ENCODE measurements around the gene FALEC. TPM values are rescaled to one million over a fixed set of nuclear protein-coding genes. Genes with fewer than 3 reads are reported as not detected.

FALEC gene
- 1.1 TPM for polyA plus RNA-seq (ENCODE audit: insufficient read length)

- DNase-seq (ENCODE audit: low read depth), result peak; percentile 79
Measured at GRCh38 chr1:150515328-150516049, at the start of gene FALEC. TSS of gene FALEC (plus strand) at chr1:150515752.

- DNase-seq (ENCODE audit: low read depth), result no peak
Measured at GRCh38 chr1:150466964-150467363, 48.6 kb upstream of the FALEC start.

GRCh38 chr1:150469291-150469690, 46.3 kb upstream of the FALEC start:
- no peak for DNase-seq (ENCODE audit: low read depth)

- no peak for DNase-seq (ENCODE audit: low read depth)
Measured at GRCh38 chr1:150472601-150473200, 42.9 kb upstream of the FALEC start.

- DNase-seq (ENCODE audit: low read depth), result no peak
Measured at GRCh38 chr1:150473659-150474058, 41.9 kb upstream of the FALEC start.

GRCh38 chr1:150474869-150475268, 40.7 kb upstream of the FALEC start:
- DNase-seq (ENCODE audit: low read depth), result no peak

- DNase-seq (ENCODE audit: low read depth), result no peak
Measured at GRCh38 chr1:150476754-150477153, 38.8 kb upstream of the FALEC start.

GRCh38 chr1:150477320-150477719, 38.2 kb upstream of the FALEC start:
- DNase-seq (ENCODE audit: low read depth), result no peak

GRCh38 chr1:150477733-150478132, 37.8 kb upstream of the FALEC start:
- DNase-seq (ENCODE audit: low read depth), result no peak

- no peak for DNase-seq (ENCODE audit: low read depth)
Measured at GRCh38 chr1:150479370-150479769, 36.2 kb upstream of the FALEC start.

GRCh38 chr1:150479927-150480352, 35.6 kb upstream of the FALEC start:
- DNase-seq (ENCODE audit: low read depth), result no peak

GRCh38 chr1:150484431-150484830, 31.1 kb upstream of the FALEC start:
- DNase-seq (ENCODE audit: low read depth), result no peak

- DNase-seq (ENCODE audit: low read depth), result no peak
Measured at GRCh38 chr1:150484861-150485260, 30.7 kb upstream of the FALEC start.

GRCh38 chr1:150486966-150487762, 28.4 kb upstream of the FALEC start, which contains the start of gene TARS2:
TSS of gene TARS2 (plus strand) at chr1:150487419. CDS start at chr1:150487451, 32 bp downstream.
- peak; percentile 98 for DNase-seq (ENCODE audit: low read depth)

GRCh38 chr1:150487763-150488115, 27.8 kb upstream of the FALEC start:
- no peak for DNase-seq (ENCODE audit: low read depth)

GRCh38 chr1:150493175-150493574, 22.4 kb upstream of the FALEC start:
- DNase-seq (ENCODE audit: low read depth), result no peak

GRCh38 chr1:150498342-150498741, 17.2 kb upstream of the FALEC start:
- no peak for DNase-seq (ENCODE audit: low read depth)

- no peak for DNase-seq (ENCODE audit: low read depth)
Measured at GRCh38 chr1:150505431-150505830, 10.1 kb upstream of the FALEC start.

GRCh38 chr1:150507912-150508864, 7.4 kb upstream of the FALEC start, which contains the start of gene ECM1:
TSS of gene ECM1 (plus strand) at chr1:150508109. CDS start at chr1:150508210, 101 bp downstream.
- DNase-seq (ENCODE audit: low read depth), result no peak

- no peak for DNase-seq (ENCODE audit: low read depth)
Measured at GRCh38 chr1:150508982-150509381, 6.6 kb upstream of the FALEC start.

- DNase-seq (ENCODE audit: low read depth), result no peak
Measured at GRCh38 chr1:150511551-150511950, 4.0 kb upstream of the FALEC start.

Measured in forelimb muscle (tissue), 1 donor.